NCI-H2081 treated with DMSO at 0.1 percent for 48 hours (cell line): ENCODE results near the gene TRIM41.
"Not testable (repeated sequence)": the region's sequence is repeated elsewhere in the genome, so short reads cannot be mapped to it uniquely, and the experiment has no call there.

Experiments used
- DNase-seq: peaks from one replicate; lab custom pipeline; 2025; lab: John Stamatoyannopoulos, UW

Gene TRIM41

GRCh38 chr5:181255836-181256578 lies 32.9 kb downstream of the TRIM41 start:
- no peak for DNase-seq

GRCh38 chr5:181258576-181258975 lies 35.5 kb downstream of the TRIM41 start:
- DNase-seq: no peak

- no peak for DNase-seq
Measured at GRCh38 chr5:181259283-181259682, 36.2 kb downstream of the TRIM41 start.

- no peak for DNase-seq
Measured at GRCh38 chr5:181259974-181260719, 37.1 kb downstream of the TRIM41 start.

- DNase-seq: no peak
Measured at GRCh38 chr5:181260720-181261319, 37.7 kb downstream of the TRIM41 start, which contains the start of gene TRIM52. Gene TRIM52 (minus strand): TSS chr5:181261143. CDS start chr5:181260813, 330 bp downstream.

- DNase-seq: no peak
Measured at GRCh38 chr5:181261320-181262049, 38.4 kb downstream of the TRIM41 start.

- no peak for DNase-seq
Measured at GRCh38 chr5:181263633-181264032, 40.6 kb downstream of the TRIM41 start.

- no peak for DNase-seq
Measured at GRCh38 chr5:181265092-181265671, 42.1 kb downstream of the TRIM41 start.

- DNase-seq: not testable (repeated sequence)
Measured at GRCh38 chr5:181267291-181267904, 44.3 kb downstream of the TRIM41 start.

GRCh38 chr5:181267907-181268306 lies 44.8 kb downstream of the TRIM41 start:
- DNase-seq: not testable (repeated sequence)

- DNase-seq: no peak
Measured at GRCh38 chr5:181271081-181271480, 48.0 kb downstream of the TRIM41 start.

GRCh38 chr5:181273433-181273744 lies 50.3 kb downstream of the TRIM41 start:
- DNase-seq: not testable (repeated sequence)

- DNase-seq: no peak
Measured at GRCh38 chr5:181280251-181280762, 57.2 kb downstream of the TRIM41 start.

GRCh38 chr5:181281077-181281983 lies 58.2 kb downstream of the TRIM41 start:
- no peak for DNase-seq

GRCh38 chr5:181281984-181282316 lies 58.9 kb downstream of the TRIM41 start:
- DNase-seq: no peak

- DNase-seq: not testable (repeated sequence)
Measured at GRCh38 chr5:181282415-181282814, 59.3 kb downstream of the TRIM41 start.

- no peak for DNase-seq
Measured at GRCh38 chr5:181282874-181283273, 59.8 kb downstream of the TRIM41 start.

GRCh38 chr5:181283347-181283746 lies 60.3 kb downstream of the TRIM41 start:
- DNase-seq: no peak

- not testable (repeated sequence) for DNase-seq
Measured at GRCh38 chr5:181283841-181284755, 61.0 kb downstream of the TRIM41 start.
